Neuron (in vitro differentiated cells): Measurements from ENCODE around the gene EPHB1.

ENCODE experiments used
- H2AFZ ChIP-seq: one replicate; pipeline ENCODE4 v1.6.1; 2013; ENCODE audit warnings: low read depth, mild to moderate bottlenecking, inconsistent platforms, low read length, moderate library complexity
- H3K27me3 ChIP-seq: one replicate; pipeline ENCODE4 v1.6.1; 2013; ENCODE audit warnings: low read length; ENCODE audit not compliant: insufficient read depth
- H3K36me3 ChIP-seq: one replicate; pipeline ENCODE4 v1.6.1; 2013; ENCODE audit warnings: low read length; ENCODE audit not compliant: insufficient read depth
- H3K4me1 ChIP-seq: one replicate; pipeline ENCODE4 v1.6.1; 2013; ENCODE audit warnings: low read length; ENCODE audit not compliant: insufficient read depth
- H3K4me3 ChIP-seq: 2 replicates; pipeline ENCODE4 v1.5.1; 2013; ENCODE audit warnings: mild to moderate bottlenecking, low read length, moderate library complexity
- H3K9me3 ChIP-seq: one replicate; pipeline ENCODE4 v1.6.1; 2013; ENCODE audit warnings: low read length

Gene EPHB1

DNA sequence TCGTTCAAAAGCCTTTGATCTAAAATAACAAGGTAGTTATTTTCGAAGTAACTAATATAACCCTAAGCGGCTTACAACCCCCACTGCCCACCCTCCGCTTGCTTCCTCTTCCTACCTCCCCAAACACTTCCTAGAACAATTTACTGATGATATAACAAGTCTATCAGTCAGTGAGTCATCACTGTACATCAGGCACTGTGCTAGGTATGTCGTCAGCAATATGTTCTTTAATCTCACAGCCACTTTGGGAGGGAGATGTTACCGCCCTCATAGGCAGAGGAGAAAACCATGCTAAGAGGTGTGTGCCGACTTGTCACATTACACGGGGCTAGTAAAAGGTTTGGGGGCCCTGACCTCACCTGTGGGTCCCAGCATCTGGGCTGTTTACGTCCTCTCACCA is 381.8 kb downstream of the EPHB1 start:
- Histone ChIP-seq H3K9me3 (no peaks in the 10 kb centered on the region), H2AFZ (no peak overlapping the region), H3K4me3 (no peak overlapping the region), H3K27me3 (no peaks in the 10 kb centered on the region), H3K4me1 (no peaks in the 10 kb centered on the region), H3K36me3 (no peaks in the 10 kb centered on the region)

DNA sequence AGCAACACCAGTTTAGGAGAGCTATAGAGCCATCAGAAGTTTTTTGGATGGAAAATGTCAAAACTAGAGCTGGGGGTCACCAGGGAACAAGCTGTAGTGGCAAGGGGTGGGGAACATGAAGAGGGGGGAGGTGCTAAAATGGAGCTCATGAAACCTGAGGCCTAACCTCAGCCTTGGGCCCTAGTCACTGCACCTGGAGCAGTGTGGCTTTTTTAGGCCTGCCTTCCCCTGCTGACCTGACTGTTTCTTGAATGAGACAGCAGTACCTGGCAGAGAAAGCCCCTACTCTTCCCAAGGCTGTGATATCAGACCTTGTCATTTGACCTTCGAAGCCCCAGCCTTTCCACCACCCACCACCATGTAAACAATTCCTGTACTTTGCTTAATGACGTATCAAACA is 383.5 kb downstream of the EPHB1 start:
- Histone ChIP-seq H3K4me3 (no peak overlapping the region), H3K36me3 (no peaks in the 10 kb centered on the region), H3K9me3 (no peaks in the 10 kb centered on the region), H3K4me1 (no peaks in the 10 kb centered on the region), H3K27me3 (no peaks in the 10 kb centered on the region), H2AFZ (no peak overlapping the region)

DNA sequence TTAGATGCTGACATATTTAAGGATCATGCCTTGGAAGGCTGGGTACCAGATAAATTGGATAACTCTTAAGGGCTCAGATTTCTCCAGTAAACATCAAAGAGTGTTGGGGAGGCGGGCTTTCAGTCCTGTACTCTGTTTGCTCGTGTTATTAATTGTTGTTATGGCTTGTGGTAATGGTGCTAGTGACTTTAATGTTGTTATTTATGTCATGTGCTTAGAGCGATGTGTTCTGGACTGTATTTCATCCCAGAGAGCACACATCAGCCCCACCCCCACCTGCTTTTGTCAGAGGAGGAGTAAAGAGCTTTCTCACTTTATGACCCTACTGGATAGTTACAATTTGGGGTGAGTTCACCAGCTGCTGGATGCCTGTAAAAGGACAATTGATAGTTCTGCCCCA is 386.3 kb downstream of the EPHB1 start:
- no peaks in the 10 kb centered on the region for H3K36me3 ChIP-seq
- no peaks in the 10 kb centered on the region for H3K27me3 ChIP-seq
- no peaks in the 10 kb centered on the region for H3K4me1 ChIP-seq
- no peak overlapping the region for H2AFZ ChIP-seq
- H3K9me3 ChIP-seq: no peaks in the 10 kb centered on the region
- no peak overlapping the region for H3K4me3 ChIP-seq

DNA sequence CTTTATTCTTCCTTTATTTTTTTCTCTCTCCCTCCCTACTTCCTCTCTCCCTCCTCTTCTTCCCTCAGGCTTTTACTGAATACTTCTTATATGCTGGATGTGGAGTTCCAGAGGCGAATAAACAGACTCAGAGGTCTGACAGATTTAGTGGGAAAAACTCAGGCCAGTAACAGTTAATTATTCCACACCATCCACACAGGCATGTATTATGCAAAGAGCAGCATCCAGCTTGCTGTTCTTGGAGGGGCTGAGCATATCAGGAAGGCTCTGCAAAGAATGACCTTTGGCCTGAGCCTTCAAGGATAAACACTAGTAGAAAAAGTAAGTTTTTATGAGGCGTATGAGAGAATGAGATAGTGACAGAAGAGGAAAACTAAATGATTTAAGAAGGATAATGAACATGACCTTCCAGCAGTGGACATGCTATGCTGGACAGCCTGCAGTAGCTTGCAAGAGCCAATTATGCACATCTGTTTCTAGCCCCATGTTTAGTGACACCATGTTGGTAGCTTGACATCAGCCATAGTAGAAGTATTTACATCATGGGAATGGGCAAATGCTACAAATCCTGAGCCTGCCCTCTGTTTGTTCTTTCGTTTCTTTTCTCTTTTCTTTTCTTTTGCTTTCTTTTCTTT is 387.4 kb downstream of the EPHB1 start:
- H3K36me3 ChIP-seq: no peaks in the 10 kb centered on the region
- H3K4me1 ChIP-seq: no peaks in the 10 kb centered on the region
- H3K4me3 ChIP-seq: no peak overlapping the region
- H3K9me3 ChIP-seq: no peaks in the 10 kb centered on the region
- no peak overlapping the region for H2AFZ ChIP-seq
- no peaks in the 10 kb centered on the region for H3K27me3 ChIP-seq

DNA sequence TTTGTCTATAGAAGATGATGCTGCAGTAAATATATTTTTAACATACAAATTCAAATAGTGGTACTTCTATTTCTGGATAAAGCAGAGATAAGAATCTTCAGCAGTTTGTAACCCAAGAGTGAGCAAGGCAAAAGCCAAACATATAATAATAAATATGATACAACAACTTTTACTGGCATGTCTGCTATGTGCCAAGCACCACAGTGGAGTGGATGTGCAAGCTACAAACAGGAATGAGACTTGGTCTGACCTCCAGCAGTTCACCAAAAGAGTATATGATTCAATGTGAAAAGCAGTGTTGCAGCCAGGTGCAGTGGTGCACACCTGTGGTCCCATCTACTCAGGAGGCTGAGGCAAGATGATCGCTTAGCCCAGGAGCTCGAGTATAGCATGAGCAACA is 395.6 kb downstream of the EPHB1 start:
- Histone ChIP-seq H3K36me3 (no peaks in the 10 kb centered on the region), H3K4me3 (no peak overlapping the region), H3K27me3 (no peaks in the 10 kb centered on the region), H2AFZ (no peak overlapping the region), H3K9me3 (no peaks in the 10 kb centered on the region), H3K4me1 (no peaks in the 10 kb centered on the region)

DNA sequence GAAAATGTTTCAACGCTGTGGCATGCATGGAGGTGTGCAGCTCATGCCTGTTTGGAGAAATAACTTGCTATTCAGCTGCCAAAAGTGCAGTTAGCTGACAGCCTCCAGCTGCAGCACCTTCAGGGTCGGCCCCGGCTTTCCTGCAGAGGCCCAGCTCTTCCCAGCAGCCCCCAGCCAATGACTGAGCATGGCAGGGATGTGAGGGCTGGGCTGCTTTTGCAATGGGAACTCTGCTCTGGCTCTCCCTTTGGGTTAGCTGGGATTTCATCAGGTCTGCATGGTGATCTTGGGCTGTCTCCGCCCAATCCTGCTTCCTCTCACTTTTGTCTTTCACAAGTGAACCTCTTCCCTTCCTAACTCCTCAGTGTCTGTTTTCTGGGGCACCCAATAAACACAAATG is 396.6 kb downstream of the EPHB1 start:
- Histone ChIP-seq H3K9me3 (no peaks in the 10 kb centered on the region), H3K4me3 (no peak overlapping the region), H3K27me3 (no peaks in the 10 kb centered on the region), H2AFZ (no peak overlapping the region), H3K4me1 (no peaks in the 10 kb centered on the region), H3K36me3 (no peaks in the 10 kb centered on the region)

DNA sequence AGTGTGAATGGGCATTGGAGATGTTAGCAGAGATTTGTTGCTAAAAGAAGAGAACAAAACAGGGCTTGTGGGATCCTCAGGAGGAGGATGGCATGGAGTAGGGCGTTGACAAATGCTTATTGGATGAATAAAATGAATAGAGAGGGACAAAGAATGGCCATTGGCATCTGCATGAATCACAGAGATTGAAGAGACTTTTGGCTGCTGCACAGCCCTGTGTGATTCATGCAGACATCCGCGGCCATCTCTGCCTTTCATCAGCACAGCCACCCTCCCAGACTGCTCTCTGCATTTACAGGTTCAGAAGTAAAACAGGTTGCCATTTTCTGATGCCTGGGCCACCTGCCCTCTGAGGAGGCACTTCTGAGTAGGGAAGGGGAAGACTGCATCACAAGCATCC is 397.9 kb downstream of the EPHB1 start:
- Histone ChIP-seq H2AFZ (no peak overlapping the region), H3K9me3 (no peaks in the 10 kb centered on the region)

DNA sequence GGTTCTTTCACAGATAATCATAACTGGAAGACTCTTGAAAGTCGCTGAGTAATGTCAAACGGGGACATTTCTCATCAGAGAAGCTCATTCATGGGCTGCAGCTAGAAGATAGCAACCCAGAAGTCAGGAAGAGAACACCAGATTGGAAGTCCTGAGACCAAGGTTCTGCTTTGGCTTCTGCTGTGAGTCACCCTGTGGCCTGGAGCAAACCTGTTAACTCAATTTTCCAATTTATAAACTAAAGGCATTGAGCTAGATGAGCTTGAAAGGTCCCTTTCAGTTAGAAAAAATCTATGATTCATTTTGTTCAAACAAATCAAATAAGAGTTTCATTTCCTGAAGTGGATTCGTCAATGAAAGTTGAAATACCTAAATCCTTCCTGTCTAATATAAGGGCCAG is 402.2 kb downstream of the EPHB1 start:
- Histone ChIP-seq H2AFZ (no peak overlapping the region), H3K4me1 (no peaks in the 10 kb centered on the region), H3K4me3 (no peak overlapping the region), H3K27me3 (no peaks in the 10 kb centered on the region), H3K36me3 (no peaks in the 10 kb centered on the region), H3K9me3 (no peaks in the 10 kb centered on the region)

More for the DNA sequence above, 397.9 kb downstream of the EPHB1 start:
- H3K4me1 ChIP-seq: no peaks in the 10 kb centered on the region
- H3K36me3 ChIP-seq: no peaks in the 10 kb centered on the region
- H3K27me3 ChIP-seq: no peaks in the 10 kb centered on the region
- H3K4me3 ChIP-seq: no peak overlapping the region

DNA sequence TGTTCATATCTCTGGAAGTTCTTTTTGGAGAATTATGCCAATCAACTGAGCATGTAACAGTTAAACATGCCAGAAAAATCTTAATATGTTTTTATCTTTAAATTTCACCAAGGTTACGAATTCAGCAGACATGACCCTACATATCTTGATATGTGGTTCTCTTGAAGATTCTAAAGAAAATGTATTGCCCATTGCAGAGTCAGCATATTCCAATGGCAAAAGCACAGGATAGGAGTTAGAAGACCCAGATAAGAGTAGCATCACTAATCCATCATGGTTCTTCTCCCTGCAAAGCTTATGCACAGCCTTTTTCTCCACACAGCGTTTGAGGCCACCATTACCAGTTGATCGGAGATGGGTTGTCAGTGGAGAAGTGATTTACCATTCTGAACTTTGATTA is 402.8 kb downstream of the EPHB1 start:
- H3K4me1 ChIP-seq: no peaks in the 10 kb centered on the region
- no peak overlapping the region for H3K4me3 ChIP-seq
- no peaks in the 10 kb centered on the region for H3K36me3 ChIP-seq
- H2AFZ ChIP-seq: no peak overlapping the region
- H3K27me3 ChIP-seq: no peaks in the 10 kb centered on the region
- H3K9me3 ChIP-seq: no peaks in the 10 kb centered on the region

DNA sequence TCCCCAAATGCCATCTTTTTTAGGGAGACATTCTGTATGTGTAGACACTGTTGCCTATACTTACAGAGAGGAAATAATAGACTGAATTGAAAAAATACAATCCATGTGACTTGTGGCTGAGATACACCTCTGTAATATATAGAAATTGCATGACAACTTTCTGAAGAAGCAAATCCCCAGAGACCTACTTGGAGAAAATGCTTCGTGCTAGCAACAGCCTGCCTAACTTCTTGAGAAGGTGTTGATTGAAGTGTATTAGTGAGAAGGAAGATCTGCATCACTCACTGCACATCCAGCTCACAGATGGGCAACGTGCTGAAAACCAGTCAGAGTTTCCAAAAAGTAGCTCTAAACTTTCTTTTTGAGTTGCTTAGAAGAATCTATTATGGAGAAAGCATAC is 404.1 kb downstream of the EPHB1 start:
- Histone ChIP-seq H3K4me1 (no peaks in the 10 kb centered on the region), H3K9me3 (no peaks in the 10 kb centered on the region), H2AFZ (no peak overlapping the region), H3K27me3 (no peaks in the 10 kb centered on the region), H3K4me3 (no peak overlapping the region), H3K36me3 (no peaks in the 10 kb centered on the region)

DNA sequence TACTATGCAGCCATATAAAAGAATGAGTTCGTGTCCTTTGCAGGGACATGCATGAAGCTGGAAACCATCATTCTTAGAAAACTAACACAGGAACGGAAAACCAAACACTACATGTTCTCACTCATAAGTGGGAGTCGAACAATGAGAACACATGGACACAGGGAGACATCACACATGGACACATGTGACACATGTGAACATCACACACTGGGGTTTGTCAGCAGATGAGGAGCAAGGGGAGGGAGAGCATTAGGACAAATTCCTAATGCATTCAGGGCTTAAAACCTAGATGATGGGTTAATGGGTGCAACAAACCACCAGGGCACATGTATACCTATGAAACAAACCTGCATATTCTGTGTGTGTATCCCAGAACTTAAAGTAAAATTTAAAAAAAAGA is 408.0 kb downstream of the EPHB1 start:
- Histone ChIP-seq H3K36me3 (no peaks in the 10 kb centered on the region), H3K4me1 (no peaks in the 10 kb centered on the region), H2AFZ (no peak overlapping the region), H3K9me3 (no peaks in the 10 kb centered on the region), H3K27me3 (no peaks in the 10 kb centered on the region), H3K4me3 (no peak overlapping the region)

DNA sequence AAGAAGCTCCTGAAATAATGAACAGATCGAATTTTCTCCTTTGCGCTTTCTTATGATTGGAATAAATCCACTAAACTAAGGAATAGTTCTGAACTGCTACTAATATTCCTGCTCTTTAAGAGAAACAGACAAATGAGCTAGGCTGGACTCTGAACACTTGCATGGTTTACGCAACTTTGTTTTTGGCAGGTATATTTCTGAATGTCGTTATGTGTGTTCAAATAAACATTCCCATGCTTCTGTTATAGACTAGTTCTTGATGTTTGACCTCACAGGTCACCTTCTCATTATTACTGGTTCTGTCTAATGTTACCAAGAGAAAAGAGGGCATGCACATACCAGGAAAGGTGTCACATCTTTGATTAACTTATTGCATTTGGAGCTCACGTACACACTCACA is 418.2 kb downstream of the EPHB1 start:
- Histone ChIP-seq H3K27me3 (no peaks in the 10 kb centered on the region), H3K4me3 (no peak overlapping the region), H2AFZ (no peak overlapping the region), H3K9me3 (no peaks in the 10 kb centered on the region), H3K36me3 (no peaks in the 10 kb centered on the region), H3K4me1 (no peaks in the 10 kb centered on the region)

DNA sequence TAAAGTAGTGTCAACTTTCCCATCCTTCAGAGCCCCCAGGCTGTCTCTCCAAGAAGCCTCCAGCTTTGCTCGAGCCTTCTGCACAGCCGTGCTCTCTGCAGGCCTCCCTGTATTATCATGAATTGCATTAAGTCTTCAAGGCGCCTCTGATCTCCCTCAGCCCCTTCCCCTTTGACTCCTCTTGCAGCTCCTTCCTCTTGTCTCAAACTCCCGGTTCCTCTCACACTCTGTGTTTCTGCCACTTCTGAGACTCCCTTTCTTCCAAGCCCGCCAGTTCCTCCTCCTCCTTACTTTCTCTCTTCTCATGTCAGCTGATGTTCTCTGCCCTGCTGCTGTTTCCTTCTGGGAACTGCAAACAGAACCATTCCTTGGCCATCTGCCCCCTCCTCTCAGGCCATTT is 418.8 kb downstream of the EPHB1 start:
- Histone ChIP-seq H3K9me3 (no peaks in the 10 kb centered on the region), H3K27me3 (no peaks in the 10 kb centered on the region), H3K4me1 (no peaks in the 10 kb centered on the region), H3K4me3 (no peak overlapping the region), H2AFZ (no peak overlapping the region), H3K36me3 (no peaks in the 10 kb centered on the region)

DNA sequence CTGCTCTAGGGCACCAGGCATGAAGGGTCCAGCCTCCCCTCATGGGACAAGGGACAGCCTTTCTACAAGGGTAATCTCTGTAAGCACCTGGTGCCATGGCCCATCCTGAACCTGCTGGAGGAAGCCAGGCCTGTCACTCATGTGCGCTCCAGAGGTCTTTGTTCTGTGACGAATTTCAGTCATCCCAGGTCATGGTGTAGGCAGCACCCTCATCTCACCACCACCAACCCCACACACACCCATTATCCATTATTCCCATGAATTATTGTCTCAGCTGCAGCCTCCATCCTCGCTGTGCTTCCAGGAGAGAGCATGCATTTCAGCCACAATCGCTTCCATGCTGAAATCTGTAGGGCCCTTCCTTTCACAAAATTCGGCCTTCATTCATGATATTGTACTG is 419.3 kb downstream of the EPHB1 start:
- no peak overlapping the region for H3K4me3 ChIP-seq
- H3K4me1 ChIP-seq: no peaks in the 10 kb centered on the region
- no peaks in the 10 kb centered on the region for H3K36me3 ChIP-seq
- H3K9me3 ChIP-seq: no peaks in the 10 kb centered on the region
- H3K27me3 ChIP-seq: no peaks in the 10 kb centered on the region
- no peak overlapping the region for H2AFZ ChIP-seq
